ENCODE measurements around the gene ZNF32. TPM values are rescaled to one million over a fixed set of nuclear protein-coding genes. Genes with fewer than 3 reads are reported as not detected.
"Not testable (repeated sequence)": the region's sequence is repeated elsewhere in the genome, so short reads cannot be mapped to it uniquely, and the experiment has no call there.

Gene ZNF32
- polyA plus RNA-seq, 1 experiment = 57.7 TPM

DNA sequence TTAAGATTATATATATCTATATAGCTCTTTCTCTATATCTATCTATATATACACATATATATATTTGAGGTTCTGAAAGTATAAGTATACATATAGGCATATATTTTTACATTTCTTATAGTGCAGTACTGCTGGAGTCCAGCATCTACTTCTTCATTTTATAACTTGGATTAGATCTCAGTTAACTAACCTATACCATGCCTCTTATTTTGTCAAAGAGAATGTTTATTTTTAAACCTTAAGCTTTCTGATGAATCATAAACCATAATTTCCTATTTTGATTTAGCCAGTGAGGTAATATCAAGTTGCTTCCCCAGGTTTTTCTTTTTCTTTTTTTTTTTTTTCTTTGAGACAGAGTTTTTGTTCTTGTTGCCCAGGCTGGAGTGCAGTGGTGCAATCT is 8.1 kb downstream of the ZNF32 start:
- POLR2A ChIA-PET = no interaction called here
- no peak for DNase-seq (ENCODE audit: low read depth, low spot score)
- Histone ChIP-seq H3K27ac (ENCODE audit: low read depth, low read length) (no peak overlapping the region), H3K4me3 (ENCODE audit: low read depth, low read length) (no peak overlapping the region), H3K27me3 (ENCODE audit: control insufficient read depth, insufficient read depth, low read length) (no peaks in the 10 kb centered on the region), H3K9me3 (ENCODE audit: control insufficient read depth, insufficient read depth, low read length) (peaks cover 19% of the 10 kb centered on the region)
- TF ChIP-seq, protein P1, sequence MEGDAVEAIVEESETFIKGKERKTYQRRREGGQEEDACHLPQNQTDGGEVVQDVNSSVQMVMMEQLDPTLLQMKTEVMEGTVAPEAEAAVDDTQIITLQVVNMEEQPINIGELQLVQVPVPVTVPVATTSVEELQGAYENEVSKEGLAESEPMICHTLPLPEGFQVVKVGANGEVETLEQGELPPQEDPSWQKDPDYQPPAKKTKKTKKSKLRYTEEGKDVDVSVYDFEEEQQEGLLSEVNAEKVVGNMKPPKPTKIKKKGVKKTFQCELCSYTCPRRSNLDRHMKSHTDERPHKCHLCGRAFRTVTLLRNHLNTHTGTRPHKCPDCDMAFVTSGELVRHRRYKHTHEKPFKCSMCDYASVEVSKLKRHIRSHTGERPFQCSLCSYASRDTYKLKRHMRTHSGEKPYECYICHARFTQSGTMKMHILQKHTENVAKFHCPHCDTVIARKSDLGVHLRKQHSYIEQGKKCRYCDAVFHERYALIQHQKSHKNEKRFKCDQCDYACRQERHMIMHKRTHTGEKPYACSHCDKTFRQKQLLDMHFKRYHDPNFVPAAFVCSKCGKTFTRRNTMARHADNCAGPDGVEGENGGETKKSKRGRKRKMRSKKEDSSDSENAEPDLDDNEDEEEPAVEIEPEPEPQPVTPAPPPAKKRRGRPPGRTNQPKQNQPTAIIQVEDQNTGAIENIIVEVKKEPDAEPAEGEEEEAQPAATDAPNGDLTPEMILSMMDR (IDR thresholded peaks at IDR 0.05; ENCODE audit: low read depth, low read length) = no peak
- CTCF ChIA-PET = no interaction called here

DNA sequence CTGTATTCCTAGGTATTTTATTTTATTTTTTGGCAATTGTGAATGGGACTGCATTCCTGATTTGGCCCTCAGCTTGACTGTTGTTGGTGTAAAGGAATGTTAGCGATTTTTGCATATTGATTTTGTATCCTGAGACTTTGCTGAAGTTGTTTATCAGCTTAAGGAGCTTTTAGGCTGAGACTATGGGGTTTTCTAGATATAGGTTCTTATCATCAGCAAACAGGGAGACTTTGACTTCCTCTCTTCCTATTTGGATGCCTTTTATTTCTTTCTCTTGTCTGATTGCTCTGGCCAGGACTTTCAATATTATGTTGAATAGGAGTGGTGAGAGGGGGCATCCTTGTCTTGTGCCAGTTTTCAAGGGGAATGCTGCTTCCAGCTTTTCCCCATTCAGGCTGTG is 12.9 kb downstream of the ZNF32 start:
- CTCF ChIA-PET = not testable (repeated sequence)

DNA sequence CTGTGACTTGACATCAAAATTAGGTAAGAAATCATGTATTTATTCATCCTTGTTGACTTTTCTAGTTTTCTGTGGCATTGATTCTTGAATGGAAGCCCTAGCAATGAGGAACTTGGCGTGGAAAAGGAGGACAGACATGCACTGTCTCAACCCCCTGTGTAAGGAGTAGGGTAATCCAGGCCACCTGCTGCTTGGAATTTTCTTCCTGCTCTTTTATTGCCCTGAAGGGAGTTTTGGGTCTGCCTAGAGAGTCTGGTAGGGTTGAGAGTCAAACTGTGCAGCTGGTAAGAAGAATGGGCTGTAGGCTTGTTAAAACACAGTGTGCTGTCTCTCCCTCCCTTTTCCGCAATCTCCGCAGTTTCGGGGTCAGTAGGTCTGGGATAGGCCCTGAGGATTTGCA is 19.7 kb downstream of the ZNF32 start:
- H3K27me3 ChIP-seq (ENCODE audit: control insufficient read depth, insufficient read depth, low read length) = peaks cover 2% of the 10 kb centered on the region
- H3K4me3 ChIP-seq (ENCODE audit: low read depth, low read length) = no peak overlapping the region
- POLR2A ChIA-PET = no interaction called here
- TF ChIP-seq, protein P1 (IDR thresholded peaks at IDR 0.05; ENCODE audit: low read depth, low read length) = no peak
- no peak for DNase-seq (ENCODE audit: low read depth, low spot score)
- no peaks in the 10 kb centered on the region for H3K9me3 ChIP-seq (ENCODE audit: control insufficient read depth, insufficient read depth, low read length)
- H3K27ac ChIP-seq (ENCODE audit: low read depth, low read length) = no peak overlapping the region
- CTCF ChIA-PET = no interaction called here

More for the DNA sequence above, 12.9 kb downstream of the ZNF32 start:
- H3K4me3 ChIP-seq (ENCODE audit: low read depth, low read length); H3K9me3 ChIP-seq (ENCODE audit: control insufficient read depth, insufficient read depth, low read length); POLR2A ChIA-PET; H3K27ac ChIP-seq (ENCODE audit: low read depth, low read length); H3K27me3 ChIP-seq (ENCODE audit: control insufficient read depth, insufficient read depth, low read length); DNase-seq (ENCODE audit: low read depth, low spot score): not testable (repeated sequence)

DNA sequence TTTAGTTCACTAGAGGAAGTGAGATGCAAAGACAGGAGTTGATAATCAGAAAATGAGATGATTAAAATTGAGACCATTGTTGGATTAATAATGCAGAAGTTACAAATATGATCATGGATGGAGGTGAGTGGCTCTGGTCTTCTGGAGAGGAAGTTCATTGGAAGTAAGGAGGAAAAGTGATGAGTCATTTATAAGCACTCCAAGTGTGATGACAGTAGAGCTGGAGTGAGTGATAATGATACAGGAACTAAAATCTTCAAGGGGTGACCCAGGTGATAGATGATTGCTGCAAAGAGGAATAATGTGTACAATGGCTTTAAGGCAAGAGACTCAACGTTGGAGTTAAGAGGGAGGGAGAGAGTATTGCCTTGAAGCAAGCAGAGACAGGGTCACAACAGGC is 20.7 kb downstream of the ZNF32 start:
- ChIA-PET CTCF (no interaction called here), POLR2A (no interaction called here)
- peaks cover 2% of the 10 kb centered on the region for H3K27me3 ChIP-seq (ENCODE audit: control insufficient read depth, insufficient read depth, low read length)
- no peak for DNase-seq (ENCODE audit: low read depth, low spot score)
- H3K4me3 ChIP-seq (ENCODE audit: low read depth, low read length) = no peak overlapping the region
- TF ChIP-seq, protein P1 (IDR thresholded peaks at IDR 0.05; ENCODE audit: low read depth, low read length) = no peak
- H3K27ac ChIP-seq (ENCODE audit: low read depth, low read length) = no peak overlapping the region
- no peaks in the 10 kb centered on the region for H3K9me3 ChIP-seq (ENCODE audit: control insufficient read depth, insufficient read depth, low read length)

DNA sequence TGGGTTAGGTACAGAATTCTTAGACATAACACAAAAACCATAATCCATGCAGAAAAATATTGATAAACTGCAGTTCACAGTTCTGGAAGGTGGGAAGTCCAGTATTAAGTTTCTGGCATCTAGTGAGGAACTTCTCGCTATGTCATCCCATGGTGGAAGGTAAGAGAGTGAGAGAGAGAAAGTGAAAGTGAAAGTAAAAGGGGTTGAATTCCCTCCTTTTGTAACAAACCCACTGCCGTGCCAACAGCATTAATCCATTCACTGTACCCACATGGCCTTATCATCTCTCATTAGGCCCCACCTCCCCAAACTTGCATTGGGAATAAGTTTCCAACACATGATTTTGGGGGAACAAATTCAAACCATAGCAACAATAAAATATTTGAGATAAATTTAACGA is 25.3 kb downstream of the ZNF32 start:
- ChIA-PET POLR2A (no interaction called here), CTCF (no interaction called here)
- no peak overlapping the region; the same call in 1 of the 2 replicates for H3K4me3 ChIP-seq (ENCODE audit: low read depth, low read length)
- DNase-seq (ENCODE audit: low read depth, low spot score) = no peak
- TF ChIP-seq, protein P1 (IDR thresholded peaks at IDR 0.05; ENCODE audit: low read depth, low read length) = no peak
- no peaks in the 10 kb centered on the region for H3K27me3 ChIP-seq (ENCODE audit: control insufficient read depth, insufficient read depth, low read length)
- peaks cover 5% of the 10 kb centered on the region for H3K9me3 ChIP-seq (ENCODE audit: control insufficient read depth, insufficient read depth, low read length)
- H3K27ac ChIP-seq (ENCODE audit: low read depth, low read length) = no peak overlapping the region

DNA sequence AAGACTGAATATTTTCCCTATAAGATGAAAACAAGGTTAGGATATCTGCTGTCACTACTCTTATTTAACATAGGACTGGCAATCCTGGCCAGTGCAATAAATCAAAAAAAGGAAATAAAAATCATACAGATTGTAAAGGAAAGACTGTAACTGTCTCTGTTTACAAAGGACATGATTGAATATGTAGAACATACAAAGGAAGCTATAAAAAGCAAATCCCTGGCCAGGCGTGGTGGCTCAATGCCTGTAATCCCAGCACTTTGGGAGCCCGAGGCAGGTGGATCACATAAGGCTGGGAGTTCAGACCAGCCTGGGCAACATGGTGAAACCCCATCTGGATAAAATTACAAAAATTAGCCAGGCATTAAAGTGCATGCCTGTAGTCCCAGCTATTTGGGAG is 26.6 kb downstream of the ZNF32 start:
- CTCF ChIA-PET = no interaction called here

More for the DNA sequence above, 26.6 kb downstream of the ZNF32 start:
- peaks cover 14% of the 10 kb centered on the region for H3K9me3 ChIP-seq (ENCODE audit: control insufficient read depth, insufficient read depth, low read length)
- TF ChIP-seq, protein P1 (IDR thresholded peaks at IDR 0.05; ENCODE audit: low read depth, low read length) = no peak
- no peak for DNase-seq (ENCODE audit: low read depth, low spot score)
- POLR2A ChIA-PET = no interaction called here
- H3K27ac ChIP-seq (ENCODE audit: low read depth, low read length) = no peak overlapping the region
- H3K4me3 ChIP-seq (ENCODE audit: low read depth, low read length) = no peak overlapping the region
- H3K27me3 ChIP-seq (ENCODE audit: control insufficient read depth, insufficient read depth, low read length) = no peaks in the 10 kb centered on the region
